PC-9 (cell line): Measurements from ENCODE around the gene PLEKHH1.

Experiments
- CTCF ChIP-seq: fragments of 200-600 bp; sonication (generic); conservative IDR thresholded peaks from 2 replicates; pipeline ENCODE4 v1.6.1; 2017; ENCODE audit warnings: mixed run types, antibody characterized with exemption, mild to moderate bottlenecking, moderate library complexity
- EZH2 ChIP-seq: fragments of 200-600 bp; sonication (generic); IDR thresholded peaks from 2 replicates; pipeline ENCODE4 v1.8.0; 2017; ENCODE audit warnings: antibody characterized with exemption, low read depth

- no peak for TF ChIP-seq CTCF
- no peak for TF ChIP-seq EZH2
These were observed 630 bp downstream of the PLEKHH1 start for GRCh38 chr14:67533754-67534085.
